WTC11 (cell line): ENCODE data around the gene CRTC2. TPM values are rescaled to one million over a fixed set of nuclear protein-coding genes. Genes with fewer than 3 reads are reported as not detected.
A peak's percentile ranks its signal among the peaks of the same experiment; 100 is the strongest.

Source experiments
- ATAC-seq: fragments of 200-7000 bp; cut with Tn5 transposase; 2 replicates; pipeline ENCODE4 v1.10.0; 2021; ENCODE audit warnings: mild to moderate bottlenecking, moderate library complexity
- CTCF ChIA-PET: fragments of 300-600 bp; sonication (Branson Sonifier 250); formaldehyde crosslinking; loops from one replicate; lab custom pipeline; 2021; ENCODE audit warnings: antibody characterized with exemption; lab: Charles Lee
- POLR2A ChIA-PET: fragments of 350-600 bp; sonication (Branson Sonifier 250); formaldehyde crosslinking; loops from one replicate; lab custom pipeline; 2021; ENCODE audit warnings: antibody characterized with exemption; lab: Charles Lee
- DNase-seq: peaks from one replicate; pipeline ENCODE4 v3.0.0; 2021; ENCODE audit warnings: low spot score
- H3K27ac Mint-ChIP-seq: 2 replicates; pipeline ENCODE4 v1.8.0; 2021; ENCODE audit warnings: mixed read lengths
- H3K27me3 Mint-ChIP-seq: 2 replicates; pipeline ENCODE4 v1.8.0; 2021; ENCODE audit warnings: low read depth, mild to moderate bottlenecking, moderate library complexity, mixed read lengths
- H3K36me3 Mint-ChIP-seq: 2 replicates; pipeline ENCODE4 v1.8.0; 2021; ENCODE audit warnings: mixed read lengths
- H3K4me1 Mint-ChIP-seq: 2 replicates; pipeline ENCODE4 v1.8.0; 2022; ENCODE audit warnings: mixed read lengths
- H3K4me3 Mint-ChIP-seq: 2 replicates; pipeline ENCODE4 v1.8.0; 2021; ENCODE audit warnings: mild to moderate bottlenecking, moderate library complexity, mixed read lengths
- H3K9me3 Mint-ChIP-seq: 2 replicates; pipeline ENCODE4 v1.8.0; 2021; ENCODE audit warnings: mixed read lengths
- CBFB ChIP-seq: sonication (generic); formaldehyde crosslinking; IDR thresholded peaks from 2 replicates; pipeline ENCODE4 v1.8.1; 2022; ENCODE audit warnings: mild to moderate bottlenecking, low read depth, missing genetic modification reagents
- CREB1 ChIP-seq: sonication (generic); formaldehyde crosslinking; IDR thresholded peaks from 2 replicates; pipeline ENCODE4 v1.8.0; 2023; ENCODE audit warnings: mild to moderate bottlenecking, missing genetic modification reagents
- EMX1 ChIP-seq: fragments of 250-450 bp; sonication (Bioruptor Pico); IDR thresholded peaks from 2 replicates; pipeline ENCODE4 v1.8.0; 2021; ENCODE audit warnings: mild to moderate bottlenecking
- ETV6 ChIP-seq: sonication (generic); formaldehyde crosslinking; IDR thresholded peaks from 2 replicates; pipeline ENCODE4 v1.8.1; 2022; ENCODE audit warnings: mild to moderate bottlenecking, missing genetic modification reagents
- GABPB1 ChIP-seq: sonication (generic); formaldehyde crosslinking; IDR thresholded peaks from 2 replicates; pipeline ENCODE4 v1.8.1; 2023; ENCODE audit warnings: mild to moderate bottlenecking, missing genetic modification reagents
- GTF2I ChIP-seq: fragments of 250-450 bp; sonication (Bioruptor Pico); conservative IDR thresholded peaks from 2 replicates; pipeline ENCODE4 v1.4.0; 2021; ENCODE audit warnings: mild to moderate bottlenecking
- IRF2 ChIP-seq: sonication (generic); formaldehyde crosslinking; IDR thresholded peaks from 2 replicates; pipeline ENCODE4 v1.8.0; 2022; ENCODE audit warnings: low read depth, missing genetic modification reagents, borderline replicate concordance
- NFATC4 ChIP-seq: fragments of 250-450 bp; sonication (Bioruptor Pico); IDR thresholded peaks from 2 replicates; pipeline ENCODE4 v1.9.0; 2021; ENCODE audit warnings: mild to moderate bottlenecking
- PRRX2 ChIP-seq: fragments of 250-450 bp; sonication (Bioruptor Pico); IDR thresholded peaks from 2 replicates; pipeline ENCODE4 v1.8.0; 2021; ENCODE audit warnings: mild to moderate bottlenecking
- RELA ChIP-seq: sonication (generic); formaldehyde crosslinking; IDR thresholded peaks from 2 replicates; pipeline ENCODE4 v1.8.1; 2022; ENCODE audit warnings: missing genetic modification reagents, mild to moderate bottlenecking, borderline replicate concordance
- SMAD3 ChIP-seq: sonication (generic); formaldehyde crosslinking; IDR thresholded peaks from 2 replicates; pipeline ENCODE4 v1.8.0; 2022; ENCODE audit warnings: missing genetic modification reagents, mild to moderate bottlenecking, borderline replicate concordance
- SOX15 ChIP-seq: fragments of 250-450 bp; sonication (Bioruptor Pico); IDR thresholded peaks from 2 replicates; pipeline ENCODE4 v1.9.0; 2021; ENCODE audit warnings: mild to moderate bottlenecking
- TP53 ChIP-seq: sonication (generic); formaldehyde crosslinking; IDR thresholded peaks from 2 replicates; pipeline ENCODE4 v1.8.1; 2023; ENCODE audit warnings: mild to moderate bottlenecking, missing genetic modification reagents
- ZBTB21 ChIP-seq: sonication (generic); formaldehyde crosslinking; IDR thresholded peaks from 2 replicates; pipeline ENCODE4 v1.8.1; 2023; ENCODE audit warnings: mild to moderate bottlenecking, missing genetic modification reagents, borderline replicate concordance
- ZNF121 ChIP-seq: sonication (generic); formaldehyde crosslinking; IDR thresholded peaks from 2 replicates; pipeline ENCODE4 v1.8.0; 2023; ENCODE audit warnings: missing genetic modification reagents
- ZNF396 ChIP-seq: fragments of 250-450 bp; sonication (Bioruptor Pico); IDR thresholded peaks from 2 replicates; pipeline ENCODE4 v1.8.0; 2021; ENCODE audit warnings: mild to moderate bottlenecking, moderate library complexity, borderline replicate concordance
- total RNA-seq: library from RNA; stranded (reverse); gene quantifications from 3 replicates; pipeline ENCODE4 v1.2.3, GENCODE V29; 2021
- TF ChIP-seq, protein P1 (sequence below): sonication (generic); formaldehyde crosslinking; IDR thresholded peaks from 2 replicates; pipeline ENCODE4 v1.8.0; 2022; ENCODE audit warnings: mild to moderate bottlenecking, missing genetic modification reagents
- TF ChIP-seq, protein P2 (sequence below): sonication (generic); formaldehyde crosslinking; IDR thresholded peaks from 2 replicates; pipeline ENCODE4 v1.8.0; 2022; ENCODE audit warnings: mild to moderate bottlenecking, missing genetic modification reagents
- TF ChIP-seq, protein P3 (sequence below): fragments of 250-450 bp; sonication (Bioruptor Pico); conservative IDR thresholded peaks from 2 replicates; pipeline ENCODE4 v1.9.0; 2021; ENCODE audit warnings: mild to moderate bottlenecking
- TF ChIP-seq, protein P4 (sequence below): sonication (generic); formaldehyde crosslinking; IDR thresholded peaks from 2 replicates; pipeline ENCODE4 v1.8.0; 2023; ENCODE audit warnings: missing genetic modification reagents
- TF ChIP-seq, protein P5 (sequence below): fragments of 200-600 bp; IDR thresholded peaks from 2 replicates; pipeline ENCODE4 v1.8.0; 2022; ENCODE audit warnings: antibody characterized with exemption
- TF ChIP-seq, protein P6 (sequence below): sonication (generic); formaldehyde crosslinking; IDR thresholded peaks from 2 replicates; pipeline ENCODE4 v1.8.1; 2023; ENCODE audit warnings: mild to moderate bottlenecking, missing genetic modification reagents, moderate library complexity
- TF ChIP-seq, protein P7 (sequence below): sonication (generic); formaldehyde crosslinking; conservative IDR thresholded peaks from 2 replicates; pipeline ENCODE4 v1.8.1; 2022; ENCODE audit warnings: mild to moderate bottlenecking, missing genetic modification reagents
- TF ChIP-seq, protein P8 (sequence below): sonication (generic); formaldehyde crosslinking; IDR thresholded peaks from 2 replicates; pipeline ENCODE4 v1.8.1; 2023; ENCODE audit warnings: mild to moderate bottlenecking, moderate library complexity, missing genetic modification reagents

The CRTC2 gene
- total RNA-seq, 1 experiment from 2014 or later: 43.7 TPM

DNA sequence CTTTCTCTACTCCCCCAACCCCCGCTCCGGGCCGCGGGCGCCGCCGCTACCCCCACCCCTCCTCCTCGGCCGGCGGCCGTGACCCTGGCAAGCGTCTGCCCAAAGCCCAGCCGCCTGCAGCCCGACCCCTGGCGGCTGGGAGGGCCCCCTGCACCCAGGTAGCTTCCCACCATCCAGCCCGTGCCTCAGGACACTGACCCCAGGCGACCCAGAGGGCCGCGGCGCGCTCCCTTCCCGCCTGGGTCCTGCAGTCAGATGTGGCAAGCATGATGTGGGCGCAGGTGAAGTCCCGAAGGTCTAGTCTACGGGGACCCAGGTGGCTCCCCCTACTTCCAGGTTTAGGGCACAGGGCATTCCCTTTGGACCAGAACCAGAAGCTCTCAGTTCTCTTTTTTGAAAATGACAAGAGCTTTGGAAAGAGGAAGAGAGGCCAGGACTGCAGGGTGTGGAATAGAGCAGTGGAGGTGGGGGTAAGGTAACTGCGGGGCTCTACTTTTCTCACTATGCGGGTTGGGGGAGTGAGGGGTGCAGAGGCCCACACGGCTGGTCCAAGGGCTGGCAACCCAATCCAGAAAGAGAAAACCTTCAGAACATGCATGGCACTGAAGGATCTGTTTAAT, 11.7 kb downstream of the CRTC2 start, which contains the start of gene DENND4B:
Gene DENND4B (minus strand): TSS at position 97 of the 620 bp plus-strand sequence. CDS start 2,344 bp downstream, outside the sequence.
- Mint-ChIP-seq H3K4me1 (peaks cover 13% of the 10 kb centered on the region), H3K27ac (peak within 1 kb of the TSS; percentile 8), H3K9me3 (no peaks in the 10 kb centered on the region), H3K27me3 (no peaks in the 10 kb centered on the region), H3K36me3 (peaks cover 29% of the 10 kb centered on the region), H3K4me3 (peak within 1 kb of the TSS; percentile 81)
- DNase-seq (peak; percentile 91), ATAC-seq (peak; percentile 93)
- POLR2A ChIA-PET: interaction anchor here (0.6 to 2.3 kb wide), 12 partner anchors 9 to 48 kb away, joined by 3 to 21 read pairs (median 4); partner anchors contain the start of genes CREB3L4, CRTC2, GATAD2B and RAB13
- CTCF ChIA-PET: interaction anchor here (0.5 to 2.8 kb wide), 36 partner anchors 9 to 468 kb away, joined by 3 to 27 read pairs (median 4); partner anchors contain the start of genes CHTOP, CREB3L4, CRTC2 and GATAD2B
- TF ChIP-seq, protein P1, sequence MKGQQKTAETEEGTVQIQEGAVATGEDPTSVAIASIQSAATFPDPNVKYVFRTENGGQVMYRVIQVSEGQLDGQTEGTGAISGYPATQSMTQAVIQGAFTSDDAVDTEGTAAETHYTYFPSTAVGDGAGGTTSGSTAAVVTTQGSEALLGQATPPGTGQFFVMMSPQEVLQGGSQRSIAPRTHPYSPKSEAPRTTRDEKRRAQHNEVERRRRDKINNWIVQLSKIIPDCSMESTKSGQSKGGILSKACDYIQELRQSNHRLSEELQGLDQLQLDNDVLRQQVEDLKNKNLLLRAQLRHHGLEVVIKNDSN (CRISPR knock-in tag): 0 out of 2 replicates have a peak, but pooled peaks have one; percentile 23
- TF ChIP-seq, protein P2, sequence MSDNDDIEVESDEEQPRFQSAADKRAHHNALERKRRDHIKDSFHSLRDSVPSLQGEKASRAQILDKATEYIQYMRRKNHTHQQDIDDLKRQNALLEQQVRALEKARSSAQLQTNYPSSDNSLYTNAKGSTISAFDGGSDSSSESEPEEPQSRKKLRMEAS (CRISPR knock-in tag): peak; percentile 45; the same call in 1 of the 2 replicates
- TF ChIP-seq IRF2: no peak
- no peak for TF ChIP-seq CREB1 (CRISPR knock-in tag)
- TF ChIP-seq PRRX2 (CRISPR knock-in tag): no peak
- peak; percentile 26; the same call in 1 of the 2 replicates for TF ChIP-seq ZBTB21 (CRISPR knock-in tag)
- TF ChIP-seq EMX1 (CRISPR knock-in tag): no peak
- TF ChIP-seq, protein P3, sequence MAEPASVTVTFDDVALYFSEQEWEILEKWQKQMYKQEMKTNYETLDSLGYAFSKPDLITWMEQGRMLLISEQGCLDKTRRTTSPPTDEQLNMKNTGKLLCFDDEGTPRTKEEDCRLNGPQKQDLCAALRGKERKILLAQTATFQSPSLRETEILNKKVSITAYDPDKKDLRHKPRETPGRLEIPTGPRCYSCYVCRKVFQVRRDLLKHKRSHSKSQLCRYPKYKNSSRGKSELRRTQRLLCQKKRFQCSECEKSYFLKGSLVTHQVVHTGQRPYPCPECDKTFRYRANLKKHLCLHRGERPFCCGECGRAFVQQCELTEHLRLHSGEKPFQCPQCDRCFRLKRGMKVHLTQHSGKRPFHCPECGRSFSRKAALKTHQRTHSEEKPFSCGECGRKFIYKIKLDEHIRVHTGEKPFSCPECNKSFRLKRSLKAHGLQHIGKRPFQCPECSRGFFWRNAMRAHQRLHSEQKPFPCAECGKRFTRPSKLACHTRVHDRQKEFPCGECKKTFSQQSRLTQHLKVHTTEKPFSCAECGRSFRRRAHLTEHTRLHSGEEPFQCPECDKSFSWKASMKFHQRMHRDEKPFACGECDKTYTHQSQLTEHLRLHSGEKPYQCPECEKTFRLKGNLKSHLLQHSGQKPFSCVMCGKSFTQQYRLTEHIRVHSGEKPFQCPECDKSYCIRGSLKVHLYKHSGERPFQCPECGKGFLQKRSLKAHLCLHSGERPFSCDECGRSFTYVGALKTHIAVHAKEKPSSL: no peak
- no peak for TF ChIP-seq SOX15
- TF ChIP-seq CBFB: no peak
- no peak for TF ChIP-seq TP53
- no peak for TF ChIP-seq ZNF121 (CRISPR knock-in tag)
- TF ChIP-seq, protein P4, sequence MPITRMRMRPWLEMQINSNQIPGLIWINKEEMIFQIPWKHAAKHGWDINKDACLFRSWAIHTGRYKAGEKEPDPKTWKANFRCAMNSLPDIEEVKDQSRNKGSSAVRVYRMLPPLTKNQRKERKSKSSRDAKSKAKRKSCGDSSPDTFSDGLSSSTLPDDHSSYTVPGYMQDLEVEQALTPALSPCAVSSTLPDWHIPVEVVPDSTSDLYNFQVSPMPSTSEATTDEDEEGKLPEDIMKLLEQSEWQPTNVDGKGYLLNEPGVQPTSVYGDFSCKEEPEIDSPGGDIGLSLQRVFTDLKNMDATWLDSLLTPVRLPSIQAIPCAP: 0 out of 2 replicates have a peak, but pooled peaks have one; percentile 19
- no peak for TF ChIP-seq ZNF396 (CRISPR knock-in tag)
- TF ChIP-seq SMAD3: no peak
- TF ChIP-seq ETV6 (CRISPR knock-in tag): peak; percentile 27; the same call in 1 of the 2 replicates
- TF ChIP-seq, protein P5, sequence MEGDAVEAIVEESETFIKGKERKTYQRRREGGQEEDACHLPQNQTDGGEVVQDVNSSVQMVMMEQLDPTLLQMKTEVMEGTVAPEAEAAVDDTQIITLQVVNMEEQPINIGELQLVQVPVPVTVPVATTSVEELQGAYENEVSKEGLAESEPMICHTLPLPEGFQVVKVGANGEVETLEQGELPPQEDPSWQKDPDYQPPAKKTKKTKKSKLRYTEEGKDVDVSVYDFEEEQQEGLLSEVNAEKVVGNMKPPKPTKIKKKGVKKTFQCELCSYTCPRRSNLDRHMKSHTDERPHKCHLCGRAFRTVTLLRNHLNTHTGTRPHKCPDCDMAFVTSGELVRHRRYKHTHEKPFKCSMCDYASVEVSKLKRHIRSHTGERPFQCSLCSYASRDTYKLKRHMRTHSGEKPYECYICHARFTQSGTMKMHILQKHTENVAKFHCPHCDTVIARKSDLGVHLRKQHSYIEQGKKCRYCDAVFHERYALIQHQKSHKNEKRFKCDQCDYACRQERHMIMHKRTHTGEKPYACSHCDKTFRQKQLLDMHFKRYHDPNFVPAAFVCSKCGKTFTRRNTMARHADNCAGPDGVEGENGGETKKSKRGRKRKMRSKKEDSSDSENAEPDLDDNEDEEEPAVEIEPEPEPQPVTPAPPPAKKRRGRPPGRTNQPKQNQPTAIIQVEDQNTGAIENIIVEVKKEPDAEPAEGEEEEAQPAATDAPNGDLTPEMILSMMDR: peak; percentile 85
- TF ChIP-seq, protein P6, sequence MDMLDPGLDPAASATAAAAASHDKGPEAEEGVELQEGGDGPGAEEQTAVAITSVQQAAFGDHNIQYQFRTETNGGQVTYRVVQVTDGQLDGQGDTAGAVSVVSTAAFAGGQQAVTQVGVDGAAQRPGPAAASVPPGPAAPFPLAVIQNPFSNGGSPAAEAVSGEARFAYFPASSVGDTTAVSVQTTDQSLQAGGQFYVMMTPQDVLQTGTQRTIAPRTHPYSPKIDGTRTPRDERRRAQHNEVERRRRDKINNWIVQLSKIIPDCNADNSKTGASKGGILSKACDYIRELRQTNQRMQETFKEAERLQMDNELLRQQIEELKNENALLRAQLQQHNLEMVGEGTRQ (CRISPR knock-in tag): no peak
- TF ChIP-seq GABPB1 (CRISPR knock-in tag): peak; percentile 48; the same call in 1 of the 2 replicates
- TF ChIP-seq RELA: no peak
- TF ChIP-seq, protein P7, sequence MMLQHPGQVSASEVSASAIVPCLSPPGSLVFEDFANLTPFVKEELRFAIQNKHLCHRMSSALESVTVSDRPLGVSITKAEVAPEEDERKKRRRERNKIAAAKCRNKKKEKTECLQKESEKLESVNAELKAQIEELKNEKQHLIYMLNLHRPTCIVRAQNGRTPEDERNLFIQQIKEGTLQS (CRISPR knock-in tag): no peak
- TF ChIP-seq, protein P8, sequence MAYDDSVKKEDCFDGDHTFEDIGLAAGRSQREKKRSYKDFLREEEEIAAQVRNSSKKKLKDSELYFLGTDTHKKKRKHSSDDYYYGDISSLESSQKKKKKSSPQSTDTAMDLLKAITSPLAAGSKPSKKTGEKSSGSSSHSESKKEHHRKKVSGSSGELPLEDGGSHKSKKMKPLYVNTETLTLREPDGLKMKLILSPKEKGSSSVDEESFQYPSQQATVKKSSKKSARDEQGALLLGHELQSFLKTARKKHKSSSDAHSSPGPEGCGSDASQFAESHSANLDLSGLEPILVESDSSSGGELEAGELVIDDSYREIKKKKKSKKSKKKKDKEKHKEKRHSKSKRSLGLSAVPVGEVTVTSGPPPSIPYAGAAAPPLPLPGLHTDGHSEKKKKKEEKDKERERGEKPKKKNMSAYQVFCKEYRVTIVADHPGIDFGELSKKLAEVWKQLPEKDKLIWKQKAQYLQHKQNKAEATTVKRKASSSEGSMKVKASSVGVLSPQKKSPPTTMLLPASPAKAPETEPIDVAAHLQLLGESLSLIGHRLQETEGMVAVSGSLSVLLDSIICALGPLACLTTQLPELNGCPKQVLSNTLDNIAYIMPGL: peak; percentile 91; the same call in 1 of the 2 replicates
- TF ChIP-seq NFATC4 (CRISPR knock-in tag): no peak
- TF ChIP-seq GTF2I (CRISPR knock-in tag): no peak
